ENCODE results near the gene TRIP10.

Gene TRIP10

GRCh38 chr19:6711605-6712004, 27.9 kb upstream of the TRIP10 start:
- DNase-seq = no peak

DNA sequence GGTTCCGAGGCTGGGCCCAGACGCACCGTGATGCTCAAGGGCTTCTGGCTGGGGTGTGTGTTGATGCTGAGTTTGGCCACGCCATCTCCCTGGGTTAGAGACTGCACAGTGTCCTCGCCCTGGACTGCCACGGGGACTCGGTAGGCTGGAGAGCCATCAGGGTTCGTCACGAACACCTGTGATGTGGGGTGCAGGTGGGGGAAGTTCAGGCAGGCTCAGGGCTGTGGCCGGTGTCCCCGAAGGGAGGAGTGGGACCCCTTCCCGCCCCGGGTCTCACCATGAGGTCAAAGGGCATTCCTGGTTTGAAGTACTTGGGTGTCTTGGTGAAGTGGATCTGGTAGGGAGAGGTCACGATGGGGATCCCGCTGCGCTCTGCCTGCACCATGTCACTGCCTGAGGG, 27.2 kb upstream of the TRIP10 start:
- DNase-seq = no peak

- no peak for DNase-seq
Observed at GRCh38 chr19:6712692-6713670, 26.5 kb upstream of the TRIP10 start.

DNA sequence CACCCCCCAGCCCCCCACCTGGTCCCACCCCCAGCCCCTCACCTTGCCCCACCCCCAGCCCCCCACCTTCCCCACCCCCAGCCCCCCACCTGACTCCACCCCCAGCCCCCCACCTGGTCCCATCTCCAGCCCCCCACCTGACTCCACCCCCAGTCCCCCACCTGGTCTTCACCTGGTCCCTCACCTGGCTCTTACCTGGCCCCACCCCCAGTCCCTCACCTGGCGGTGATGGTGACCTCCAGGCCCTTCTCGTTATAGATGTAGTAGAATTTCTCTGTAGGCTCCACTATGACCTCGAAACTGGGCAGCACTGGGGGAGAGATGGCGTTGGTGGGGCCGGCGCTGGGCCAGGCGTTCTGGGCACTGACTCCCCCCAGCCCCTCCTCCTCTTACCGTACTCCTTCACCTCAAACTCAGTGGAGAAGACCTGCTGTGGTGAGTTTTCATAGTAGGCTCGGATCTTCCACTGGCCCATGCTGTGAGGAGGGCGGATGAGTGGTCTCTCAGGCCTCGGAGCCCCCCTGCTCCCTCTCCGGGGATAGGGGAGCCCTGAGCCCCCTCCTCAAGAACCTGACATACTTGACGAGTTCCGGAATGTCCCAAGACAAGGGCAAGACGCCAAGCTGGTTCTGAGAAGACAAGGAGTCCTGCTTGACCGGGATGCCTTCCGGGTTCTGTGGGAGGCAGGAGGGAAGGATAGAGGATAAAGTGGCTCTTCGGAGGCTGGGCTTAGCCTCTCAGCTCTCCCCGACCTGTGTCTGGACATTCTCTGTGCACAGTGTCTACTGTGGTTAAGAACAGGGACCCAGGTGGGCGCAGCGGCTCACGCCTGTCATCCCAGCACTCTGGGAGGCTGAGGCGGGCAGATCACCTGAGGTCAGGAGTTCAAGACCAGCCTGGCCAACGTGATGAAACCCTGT, 25.4 kb upstream of the TRIP10 start:
- no peak for DNase-seq

- no peak for DNase-seq
Observed at GRCh38 chr19:6714749-6715555, 24.5 kb upstream of the TRIP10 start.

- DNase-seq = no peak
Observed at GRCh38 chr19:6716610-6716970, 22.9 kb upstream of the TRIP10 start.

- DNase-seq = no peak
Observed at GRCh38 chr19:6717036-6717435, 22.4 kb upstream of the TRIP10 start.

GRCh38 chr19:6717441-6717971, 22.0 kb upstream of the TRIP10 start:
- DNase-seq = no peak

- no peak for DNase-seq
Observed at GRCh38 chr19:6718111-6718740, 21.3 kb upstream of the TRIP10 start.

DNA sequence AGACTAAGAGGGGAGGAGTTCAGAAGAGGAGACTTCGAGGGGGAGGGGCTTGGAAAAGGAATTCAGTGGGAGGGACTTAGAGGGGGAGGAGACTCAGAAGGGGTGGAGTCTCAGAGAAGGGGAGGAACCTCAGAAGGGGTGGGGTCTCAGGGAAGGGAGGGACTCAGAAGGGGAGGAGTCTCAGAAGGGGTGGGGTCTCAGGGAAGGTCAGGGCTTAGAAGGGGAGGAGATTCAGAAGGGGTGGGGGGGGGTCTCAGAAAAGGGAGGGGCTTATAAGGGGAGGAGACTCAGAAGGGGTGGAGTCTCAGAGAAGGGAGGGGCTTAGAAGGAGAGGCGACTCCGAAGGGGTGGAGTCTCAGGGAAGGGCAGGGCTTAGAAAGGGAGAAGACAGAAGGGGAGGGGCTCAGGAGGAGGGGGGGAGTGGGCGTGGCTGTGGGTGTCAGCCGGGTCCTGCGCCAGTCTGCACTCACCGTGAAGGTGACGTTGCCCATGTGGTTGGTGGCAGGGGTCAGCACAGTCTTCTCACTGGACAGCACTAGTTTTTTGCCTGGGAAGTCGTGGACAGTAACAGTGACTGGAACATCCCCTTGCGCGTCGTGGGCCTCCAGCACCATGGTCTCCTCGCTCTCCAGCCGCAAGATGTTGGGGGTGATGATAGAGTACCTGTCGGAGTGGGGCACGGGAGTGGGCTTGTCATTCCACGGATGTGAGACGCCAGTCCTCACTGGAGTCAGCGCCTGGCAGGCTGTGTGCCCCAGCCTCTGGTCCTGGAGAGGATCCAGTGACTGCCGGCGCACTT, 20.5 kb upstream of the TRIP10 start:
- peak; percentile 46 for DNase-seq

DNA sequence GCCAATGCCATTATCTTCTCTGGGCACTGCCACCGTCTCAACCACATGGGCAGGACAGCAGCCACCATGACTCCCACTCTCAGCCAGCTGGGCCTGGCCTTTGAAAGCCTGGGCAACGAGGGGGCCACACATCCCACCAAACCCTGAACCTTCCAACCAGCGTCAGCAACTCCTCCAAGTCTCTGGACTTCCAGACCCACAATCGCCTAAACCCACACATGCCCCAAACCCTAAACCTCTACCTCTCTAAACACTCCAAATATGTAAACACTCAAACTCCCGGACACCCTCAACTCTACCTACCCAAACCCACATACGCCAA, 20.0 kb upstream of the TRIP10 start:
- DNase-seq = no peak

- no peak for DNase-seq
Observed at GRCh38 chr19:6719992-6720368, 19.5 kb upstream of the TRIP10 start.

- no peak for DNase-seq
Observed at GRCh38 chr19:6720369-6721137, 18.9 kb upstream of the TRIP10 start, which contains the start of gene C3. Gene C3 (minus strand): TSS chr19:6720650. CDS start chr19:6720589, 61 bp downstream.

DNA sequence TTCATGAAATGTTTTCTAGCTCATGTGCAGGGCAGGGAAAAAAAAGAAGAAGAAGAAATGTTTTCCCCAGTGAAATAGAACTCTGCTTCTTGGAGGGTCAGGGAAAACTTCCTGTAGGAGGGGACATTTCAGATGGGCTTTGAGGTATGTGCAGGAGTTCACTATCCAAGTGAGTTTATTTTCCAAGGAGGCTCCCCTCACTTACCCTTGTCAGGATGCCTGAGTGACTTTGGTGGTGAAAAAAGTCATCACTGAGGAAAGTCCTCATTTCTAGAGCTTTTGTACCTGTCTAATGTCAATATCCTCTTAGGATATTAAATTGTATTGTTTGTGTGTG, 18.4 kb upstream of the TRIP10 start:
- no peak for DNase-seq

- DNase-seq = no peak
Observed at GRCh38 chr19:6721773-6722172, 17.7 kb upstream of the TRIP10 start.

- DNase-seq = no peak
Observed at GRCh38 chr19:6723108-6723618, 16.3 kb upstream of the TRIP10 start.

GRCh38 chr19:6723738-6724137, 15.7 kb upstream of the TRIP10 start:
- DNase-seq = no peak

GRCh38 chr19:6724631-6725492, 14.6 kb upstream of the TRIP10 start:
- DNase-seq = no peak

DNA sequence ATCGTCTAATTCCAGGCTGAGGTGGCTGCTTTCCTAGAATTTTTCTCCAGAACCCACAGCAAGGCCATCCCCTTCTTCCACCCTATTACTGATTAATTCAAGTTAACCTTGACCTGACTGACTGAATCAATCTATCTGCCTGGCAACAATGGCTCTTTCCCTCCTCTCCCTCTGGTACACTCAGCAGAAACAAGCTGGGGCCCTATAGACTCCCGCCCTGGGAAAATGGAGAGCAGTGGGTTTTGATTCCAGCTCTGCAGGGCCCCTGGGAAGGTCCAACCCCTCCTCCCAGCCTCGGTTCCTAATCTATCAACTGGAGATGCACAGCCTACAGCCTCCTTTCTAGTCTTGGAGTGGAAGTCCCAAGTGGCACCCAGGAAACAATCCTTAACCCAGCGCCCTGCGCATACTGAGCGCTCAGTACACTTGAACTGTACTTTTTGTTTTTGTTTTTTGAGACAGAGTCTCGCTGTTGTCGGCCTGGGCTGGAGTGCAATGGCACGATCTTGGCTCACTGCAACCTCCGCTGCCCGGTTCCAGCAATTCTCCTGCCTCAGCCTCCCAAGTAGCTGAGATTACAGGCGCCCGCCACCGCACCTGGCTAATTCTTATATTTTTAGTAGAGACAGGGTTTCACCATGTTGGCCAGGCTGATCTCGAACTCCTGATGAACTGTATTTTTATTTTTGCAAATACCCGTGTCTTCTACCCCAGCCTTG, 13.8 kb upstream of the TRIP10 start:
- no peak for DNase-seq
